ENCODE results near the gene MRPL21. TPM values are rescaled to one million over a fixed set of nuclear protein-coding genes. Genes with fewer than 3 reads are reported as not detected.

Gene MRPL21
- total and polyA plus RNA-seq, 2 of the 13 experiments (the other 11 are each of a cell fraction or from before 2014, with no cell fraction given) = 61.5 to 100 TPM

- TF ChIP-seq, protein P1, sequence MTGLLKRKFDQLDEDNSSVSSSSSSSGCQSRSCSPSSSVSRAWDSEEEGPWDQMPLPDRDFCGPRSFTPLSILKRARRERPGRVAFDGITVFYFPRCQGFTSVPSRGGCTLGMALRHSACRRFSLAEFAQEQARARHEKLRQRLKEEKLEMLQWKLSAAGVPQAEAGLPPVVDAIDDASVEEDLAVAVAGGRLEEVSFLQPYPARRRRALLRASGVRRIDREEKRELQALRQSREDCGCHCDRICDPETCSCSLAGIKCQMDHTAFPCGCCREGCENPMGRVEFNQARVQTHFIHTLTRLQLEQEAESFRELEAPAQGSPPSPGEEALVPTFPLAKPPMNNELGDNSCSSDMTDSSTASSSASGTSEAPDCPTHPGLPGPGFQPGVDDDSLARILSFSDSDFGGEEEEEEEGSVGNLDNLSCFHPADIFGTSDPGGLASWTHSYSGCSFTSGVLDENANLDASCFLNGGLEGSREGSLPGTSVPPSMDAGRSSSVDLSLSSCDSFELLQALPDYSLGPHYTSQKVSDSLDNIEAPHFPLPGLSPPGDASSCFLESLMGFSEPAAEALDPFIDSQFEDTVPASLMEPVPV (CRISPR knock-in tag; IDR thresholded peaks at IDR 0.05) = peak; percentile 96; the same call in 1 of the 2 replicates
- TF ChIP-seq PPARG (CRISPR knock-in tag; conservative IDR thresholded peaks at IDR 0.05) (peak; percentile 57; the same call in 1 of the 2 replicates), CCAR2 (optimal IDR thresholded peaks at IDR 0.05; ENCODE audit: low read depth, low read length) (no peak), KDM5A (IDR thresholded peaks at IDR 0.05; ENCODE audit: borderline replicate concordance, low read length) (peak; percentile 99), NFYC (CRISPR knock-in tag; IDR thresholded peaks at IDR 0.05) (0 out of 2 replicates have a peak, but pooled peaks have one; percentile 28), ZNF570 (CRISPR knock-in tag; IDR thresholded peaks at IDR 0.05; ENCODE audit: borderline replicate concordance) (no peak), ZNF703 (CRISPR knock-in tag; IDR thresholded peaks at IDR 0.05; ENCODE audit: borderline replicate concordance) (peak; percentile 88), RXRA (CRISPR knock-in tag; IDR thresholded peaks at IDR 0.05) (peak; percentile 90), HNRNPUL1 (IDR thresholded peaks at IDR 0.05; ENCODE audit: low read depth, low read length) (0 out of 2 replicates have a peak, but pooled peaks have one; percentile 48), RELA (CRISPR knock-in tag; IDR thresholded peaks at IDR 0.05) (peak; percentile 51), KLF12 (CRISPR knock-in tag; IDR thresholded peaks at IDR 0.05; ENCODE audit: borderline replicate concordance) (peak; percentile 88), ZFP36L1 (CRISPR knock-in tag; IDR thresholded peaks at IDR 0.05) (0 out of 2 replicates have a peak, but pooled peaks have one; percentile 83), RBM39 (IDR thresholded peaks at IDR 0.05; ENCODE audit: low read depth, low read length, poor library complexity, severe bottlenecking) (peak; percentile 93), ZNF839 (CRISPR knock-in tag; IDR thresholded peaks at IDR 0.05; ENCODE audit: borderline replicate concordance) (peak; percentile 49; the same call in 1 of the 2 replicates), HMGA1 (CRISPR knock-in tag; conservative IDR thresholded peaks at IDR 0.05) (no peak), FIP1L1 (IDR thresholded peaks at IDR 0.05; ENCODE audit: borderline replicate concordance, insufficient read depth, low read depth, low read length) (no peak), CHCHD3 (CRISPR knock-in tag; IDR thresholded peaks at IDR 0.05) (no peak)
- TF ChIP-seq, protein P2, sequence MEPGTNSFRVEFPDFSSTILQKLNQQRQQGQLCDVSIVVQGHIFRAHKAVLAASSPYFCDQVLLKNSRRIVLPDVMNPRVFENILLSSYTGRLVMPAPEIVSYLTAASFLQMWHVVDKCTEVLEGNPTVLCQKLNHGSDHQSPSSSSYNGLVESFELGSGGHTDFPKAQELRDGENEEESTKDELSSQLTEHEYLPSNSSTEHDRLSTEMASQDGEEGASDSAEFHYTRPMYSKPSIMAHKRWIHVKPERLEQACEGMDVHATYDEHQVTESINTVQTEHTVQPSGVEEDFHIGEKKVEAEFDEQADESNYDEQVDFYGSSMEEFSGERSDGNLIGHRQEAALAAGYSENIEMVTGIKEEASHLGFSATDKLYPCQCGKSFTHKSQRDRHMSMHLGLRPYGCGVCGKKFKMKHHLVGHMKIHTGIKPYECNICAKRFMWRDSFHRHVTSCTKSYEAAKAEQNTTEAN (CRISPR knock-in tag; conservative IDR thresholded peaks at IDR 0.05) = peak; percentile 72; the same call in 1 of the 2 replicates
- TF ChIP-seq, protein P3, sequence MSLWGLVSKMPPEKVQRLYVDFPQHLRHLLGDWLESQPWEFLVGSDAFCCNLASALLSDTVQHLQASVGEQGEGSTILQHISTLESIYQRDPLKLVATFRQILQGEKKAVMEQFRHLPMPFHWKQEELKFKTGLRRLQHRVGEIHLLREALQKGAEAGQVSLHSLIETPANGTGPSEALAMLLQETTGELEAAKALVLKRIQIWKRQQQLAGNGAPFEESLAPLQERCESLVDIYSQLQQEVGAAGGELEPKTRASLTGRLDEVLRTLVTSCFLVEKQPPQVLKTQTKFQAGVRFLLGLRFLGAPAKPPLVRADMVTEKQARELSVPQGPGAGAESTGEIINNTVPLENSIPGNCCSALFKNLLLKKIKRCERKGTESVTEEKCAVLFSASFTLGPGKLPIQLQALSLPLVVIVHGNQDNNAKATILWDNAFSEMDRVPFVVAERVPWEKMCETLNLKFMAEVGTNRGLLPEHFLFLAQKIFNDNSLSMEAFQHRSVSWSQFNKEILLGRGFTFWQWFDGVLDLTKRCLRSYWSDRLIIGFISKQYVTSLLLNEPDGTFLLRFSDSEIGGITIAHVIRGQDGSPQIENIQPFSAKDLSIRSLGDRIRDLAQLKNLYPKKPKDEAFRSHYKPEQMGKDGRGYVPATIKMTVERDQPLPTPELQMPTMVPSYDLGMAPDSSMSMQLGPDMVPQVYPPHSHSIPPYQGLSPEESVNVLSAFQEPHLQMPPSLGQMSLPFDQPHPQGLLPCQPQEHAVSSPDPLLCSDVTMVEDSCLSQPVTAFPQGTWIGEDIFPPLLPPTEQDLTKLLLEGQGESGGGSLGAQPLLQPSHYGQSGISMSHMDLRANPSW (CRISPR knock-in tag; IDR thresholded peaks at IDR 0.05; ENCODE audit: borderline replicate concordance) = no peak; the same call in 1 of the 2 replicates
- TF ChIP-seq, protein P4, sequence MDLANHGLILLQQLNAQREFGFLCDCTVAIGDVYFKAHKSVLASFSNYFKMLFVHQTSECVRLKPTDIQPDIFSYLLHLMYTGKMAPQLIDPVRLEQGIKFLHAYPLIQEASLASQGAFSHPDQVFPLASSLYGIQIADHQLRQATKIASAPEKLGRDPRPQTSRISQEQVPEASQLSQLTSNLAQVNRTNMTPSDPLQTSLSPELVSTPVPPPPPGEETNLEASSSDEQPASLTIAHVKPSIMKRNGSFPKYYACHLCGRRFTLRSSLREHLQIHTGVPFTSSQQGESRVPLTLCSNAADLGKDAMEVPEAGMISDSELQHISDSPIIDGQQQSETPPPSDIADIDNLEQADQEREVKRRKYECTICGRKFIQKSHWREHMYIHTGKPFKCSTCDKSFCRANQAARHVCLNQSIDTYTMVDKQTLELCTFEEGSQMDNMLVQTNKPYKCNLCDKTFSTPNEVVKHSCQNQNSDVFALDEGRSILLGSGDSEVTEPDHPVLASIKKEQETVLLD (CRISPR knock-in tag; IDR thresholded peaks at IDR 0.05; ENCODE audit: low read depth) = 0 out of 2 replicates have a peak, but pooled peaks have one; percentile 33
Measured at GRCh38 chr11:68903288-68904247, at the start of gene MRPL21, which contains the start of gene IGHMBP2 (continued).

Data from HepG2 (cell line).